OCI-LY3 (cell line): ENCODE measurements around the gene ATP2C1.

Source experiments
- EZH2phosphoT487 ChIP-seq: fragments of 200-600 bp; shearing (Covaris generic); IDR thresholded peaks from 2 replicates; pipeline ENCODE4 v1.6.1; 2018; ENCODE audit warnings: antibody characterized with exemption, mixed run types, low read depth
- TF ChIP-seq, protein P1 (sequence below): fragments of 200-600, 300-600 bp; sonication (generic); IDR thresholded peaks from 2 replicates; pipeline ENCODE4 v1.5.1; 2014; ENCODE audit warnings: antibody characterized with exemption, low read length, low read depth

- TF ChIP-seq, protein P1, sequence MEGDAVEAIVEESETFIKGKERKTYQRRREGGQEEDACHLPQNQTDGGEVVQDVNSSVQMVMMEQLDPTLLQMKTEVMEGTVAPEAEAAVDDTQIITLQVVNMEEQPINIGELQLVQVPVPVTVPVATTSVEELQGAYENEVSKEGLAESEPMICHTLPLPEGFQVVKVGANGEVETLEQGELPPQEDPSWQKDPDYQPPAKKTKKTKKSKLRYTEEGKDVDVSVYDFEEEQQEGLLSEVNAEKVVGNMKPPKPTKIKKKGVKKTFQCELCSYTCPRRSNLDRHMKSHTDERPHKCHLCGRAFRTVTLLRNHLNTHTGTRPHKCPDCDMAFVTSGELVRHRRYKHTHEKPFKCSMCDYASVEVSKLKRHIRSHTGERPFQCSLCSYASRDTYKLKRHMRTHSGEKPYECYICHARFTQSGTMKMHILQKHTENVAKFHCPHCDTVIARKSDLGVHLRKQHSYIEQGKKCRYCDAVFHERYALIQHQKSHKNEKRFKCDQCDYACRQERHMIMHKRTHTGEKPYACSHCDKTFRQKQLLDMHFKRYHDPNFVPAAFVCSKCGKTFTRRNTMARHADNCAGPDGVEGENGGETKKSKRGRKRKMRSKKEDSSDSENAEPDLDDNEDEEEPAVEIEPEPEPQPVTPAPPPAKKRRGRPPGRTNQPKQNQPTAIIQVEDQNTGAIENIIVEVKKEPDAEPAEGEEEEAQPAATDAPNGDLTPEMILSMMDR: no peak
- TF ChIP-seq EZH2phosphoT487: no peak
These were observed 40.0 kb downstream of the ATP2C1 start for GRCh38 chr3:130933801-130934345.
